Activated naive CD8-positive, alpha-beta T cell treated with anti-CD3 and anti-CD28 coated beads, Interleukin-2, amount 50 U/mL, for 24 hours (primary cell): ENCODE measurements around the gene ZNF592.

ENCODE experiments used
- ATAC-seq: fragments of 150-1000 bp; cut with Tn5 transposase; one replicate; pipeline ENCODE4 v1.10.0; 2021
- DNase-seq: peaks from one replicate; pipeline ENCODE4 v3.0.0; 2021
- H3K27ac Mint-ChIP-seq: one replicate; pipeline ENCODE4 v1.8.0; 2021; ENCODE audit warnings: mild to moderate bottlenecking, mixed read lengths
- H3K27me3 Mint-ChIP-seq: one replicate; pipeline ENCODE4 v1.8.0; 2021; ENCODE audit warnings: mixed read lengths
- H3K36me3 Mint-ChIP-seq: one replicate; pipeline ENCODE4 v1.8.0; 2021; ENCODE audit warnings: low read depth, mixed read lengths
- H3K4me1 Mint-ChIP-seq: one replicate; pipeline ENCODE4 v1.8.0; 2021; ENCODE audit warnings: mixed read lengths
- H3K4me3 Mint-ChIP-seq: one replicate; pipeline ENCODE4 v1.8.0; 2021; ENCODE audit warnings: mild to moderate bottlenecking, moderate library complexity, mixed read lengths
- H3K9me3 Mint-ChIP-seq: one replicate; pipeline ENCODE4 v1.8.0; 2021; ENCODE audit warnings: mixed read lengths

Gene ZNF592

GRCh38 chr15:84846269-84846668 is 97.9 kb downstream of the ZNF592 start:
- Mint-ChIP-seq H3K9me3 (peaks cover 16% of the 10 kb centered on the region), H3K27ac (no peak overlapping the region), H3K27me3 (no peaks in the 10 kb centered on the region), H3K4me3 (no peak overlapping the region), H3K36me3 (peaks cover 11% of the 10 kb centered on the region), H3K4me1 (no peaks in the 10 kb centered on the region)
- ATAC-seq (no peak), DNase-seq (no peak)

- no peaks in the 10 kb centered on the region for H3K4me1 Mint-ChIP-seq
- no peak for DNase-seq
- H3K9me3 Mint-ChIP-seq, result peaks cover 16% of the 10 kb centered on the region
- H3K4me3 Mint-ChIP-seq, result no peak overlapping the region
- H3K27ac Mint-ChIP-seq, result no peak overlapping the region
- no peaks in the 10 kb centered on the region for H3K27me3 Mint-ChIP-seq
- peaks cover 11% of the 10 kb centered on the region for H3K36me3 Mint-ChIP-seq
- ATAC-seq, result no peak
Observed at GRCh38 chr15:84847382-84847781, 99.0 kb downstream of the ZNF592 start.

GRCh38 chr15:84852212-84852611 is 103.8 kb downstream of the ZNF592 start:
- H3K9me3 Mint-ChIP-seq, result peaks cover 6% of the 10 kb centered on the region
- H3K27ac Mint-ChIP-seq, result no peak overlapping the region
- ATAC-seq, result no peak
- H3K4me3 Mint-ChIP-seq, result no peak overlapping the region
- peaks cover 3% of the 10 kb centered on the region for H3K36me3 Mint-ChIP-seq
- no peaks in the 10 kb centered on the region for H3K27me3 Mint-ChIP-seq
- DNase-seq, result no peak
- H3K4me1 Mint-ChIP-seq, result no peaks in the 10 kb centered on the region

GRCh38 chr15:84855136-84855535 is 106.7 kb downstream of the ZNF592 start:
- ATAC-seq, result no peak
- Mint-ChIP-seq H3K36me3 (no peaks in the 10 kb centered on the region), H3K27me3 (no peaks in the 10 kb centered on the region), H3K27ac (no peak overlapping the region), H3K4me1 (no peaks in the 10 kb centered on the region), H3K4me3 (no peak overlapping the region), H3K9me3 (no peaks in the 10 kb centered on the region)
- DNase-seq, result no peak

GRCh38 chr15:84855765-84856164 is 107.4 kb downstream of the ZNF592 start:
- H3K4me3 Mint-ChIP-seq, result no peak overlapping the region
- no peaks in the 10 kb centered on the region for H3K9me3 Mint-ChIP-seq
- ATAC-seq (no peak), DNase-seq (no peak)
- no peaks in the 10 kb centered on the region for H3K4me1 Mint-ChIP-seq
- no peaks in the 10 kb centered on the region for H3K36me3 Mint-ChIP-seq
- H3K27me3 Mint-ChIP-seq, result no peaks in the 10 kb centered on the region
- H3K27ac Mint-ChIP-seq, result no peak overlapping the region
